ENCODE measurements around the gene ZNF839.

The ZNF839 gene

DNA sequence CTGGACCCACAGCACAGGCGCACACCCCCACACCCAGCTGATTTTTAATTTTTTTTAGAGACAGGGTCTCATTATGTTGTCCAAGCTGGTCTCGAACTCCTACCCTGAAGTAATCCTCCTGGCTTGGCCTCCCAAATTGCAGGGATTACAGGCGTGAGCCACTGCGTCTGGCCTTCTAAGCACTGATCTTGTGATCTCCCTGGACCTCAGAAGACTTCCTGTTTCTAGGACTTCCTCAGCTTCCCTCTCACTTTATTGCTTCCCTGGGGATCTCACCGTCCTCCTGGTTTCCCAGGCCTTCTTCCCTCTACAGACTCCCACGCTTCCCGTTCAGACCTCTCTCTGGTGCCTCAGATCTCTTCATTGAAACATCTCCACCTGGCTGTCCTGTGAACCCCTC, 13.8 kb downstream of the ZNF839 start:
- Mint-ChIP-seq H3K4me3 (no peak overlapping the region), H3K9me3 (no peaks in the 10 kb centered on the region), H3K4me1 (no peaks in the 10 kb centered on the region), H3K27me3 (ENCODE audit: low read depth) (no peaks in the 10 kb centered on the region), H3K27ac (no peak overlapping the region), H3K36me3 (ENCODE audit: low read depth) (peaks cover 36% of the 10 kb centered on the region)
- TF ChIP-seq, protein P1, sequence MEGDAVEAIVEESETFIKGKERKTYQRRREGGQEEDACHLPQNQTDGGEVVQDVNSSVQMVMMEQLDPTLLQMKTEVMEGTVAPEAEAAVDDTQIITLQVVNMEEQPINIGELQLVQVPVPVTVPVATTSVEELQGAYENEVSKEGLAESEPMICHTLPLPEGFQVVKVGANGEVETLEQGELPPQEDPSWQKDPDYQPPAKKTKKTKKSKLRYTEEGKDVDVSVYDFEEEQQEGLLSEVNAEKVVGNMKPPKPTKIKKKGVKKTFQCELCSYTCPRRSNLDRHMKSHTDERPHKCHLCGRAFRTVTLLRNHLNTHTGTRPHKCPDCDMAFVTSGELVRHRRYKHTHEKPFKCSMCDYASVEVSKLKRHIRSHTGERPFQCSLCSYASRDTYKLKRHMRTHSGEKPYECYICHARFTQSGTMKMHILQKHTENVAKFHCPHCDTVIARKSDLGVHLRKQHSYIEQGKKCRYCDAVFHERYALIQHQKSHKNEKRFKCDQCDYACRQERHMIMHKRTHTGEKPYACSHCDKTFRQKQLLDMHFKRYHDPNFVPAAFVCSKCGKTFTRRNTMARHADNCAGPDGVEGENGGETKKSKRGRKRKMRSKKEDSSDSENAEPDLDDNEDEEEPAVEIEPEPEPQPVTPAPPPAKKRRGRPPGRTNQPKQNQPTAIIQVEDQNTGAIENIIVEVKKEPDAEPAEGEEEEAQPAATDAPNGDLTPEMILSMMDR (IDR thresholded peaks at IDR 0.05; ENCODE audit: unreplicated experiment in 3 of 3), result no peak

DNA sequence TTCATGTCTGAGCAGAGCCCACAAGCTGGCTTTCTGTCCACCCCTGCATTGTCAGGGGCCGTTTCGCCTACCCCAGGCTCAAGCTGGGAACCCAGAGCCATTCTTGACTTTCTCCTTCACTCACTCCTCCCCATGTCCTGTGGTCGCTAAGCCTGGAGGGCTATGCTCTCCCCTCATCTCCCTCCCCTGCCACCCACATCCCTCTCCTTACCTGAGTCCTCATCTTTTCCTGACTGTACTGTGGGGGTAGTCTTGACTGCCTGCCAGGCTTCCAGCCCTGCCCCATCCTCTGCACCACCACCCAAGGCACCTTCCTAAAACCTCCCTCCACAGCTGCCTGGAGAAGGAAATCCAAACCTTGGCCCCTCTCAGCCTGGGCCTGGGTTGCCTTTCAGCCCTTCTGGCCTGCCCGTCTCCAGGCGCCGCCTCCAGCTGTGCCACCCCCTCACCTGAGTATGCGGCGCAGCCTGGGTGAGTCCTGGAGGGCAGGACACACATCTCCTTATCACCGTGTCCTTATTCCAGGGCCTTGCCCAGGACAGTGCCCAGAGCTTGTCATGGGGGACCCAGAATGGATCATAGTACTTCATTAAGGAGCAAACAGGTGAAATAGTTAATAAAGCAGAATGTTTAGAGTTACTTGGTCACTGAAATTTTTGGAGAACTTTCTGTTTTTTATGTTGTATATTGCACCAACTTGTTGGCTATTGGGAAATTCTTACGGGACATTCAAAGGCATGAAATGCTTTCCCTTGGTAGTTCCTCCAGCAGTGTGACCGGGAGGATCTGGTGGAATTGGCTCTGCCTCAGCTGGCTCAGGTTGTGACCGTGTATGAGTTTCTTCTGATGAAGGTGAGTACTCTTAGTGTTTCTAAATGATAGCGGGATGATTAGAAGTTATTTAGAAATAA, 14.5 kb downstream of the ZNF839 start:
- Mint-ChIP-seq H3K9me3 (no peaks in the 10 kb centered on the region), H3K4me3 (no peak overlapping the region), H3K4me1 (no peaks in the 10 kb centered on the region), H3K27me3 (ENCODE audit: low read depth) (no peaks in the 10 kb centered on the region), H3K36me3 (ENCODE audit: low read depth) (peaks cover 41% of the 10 kb centered on the region), H3K27ac (no peak overlapping the region)
- TF ChIP-seq, protein P1 (IDR thresholded peaks at IDR 0.05; ENCODE audit: unreplicated experiment in 3 of 3), result no peak

DNA sequence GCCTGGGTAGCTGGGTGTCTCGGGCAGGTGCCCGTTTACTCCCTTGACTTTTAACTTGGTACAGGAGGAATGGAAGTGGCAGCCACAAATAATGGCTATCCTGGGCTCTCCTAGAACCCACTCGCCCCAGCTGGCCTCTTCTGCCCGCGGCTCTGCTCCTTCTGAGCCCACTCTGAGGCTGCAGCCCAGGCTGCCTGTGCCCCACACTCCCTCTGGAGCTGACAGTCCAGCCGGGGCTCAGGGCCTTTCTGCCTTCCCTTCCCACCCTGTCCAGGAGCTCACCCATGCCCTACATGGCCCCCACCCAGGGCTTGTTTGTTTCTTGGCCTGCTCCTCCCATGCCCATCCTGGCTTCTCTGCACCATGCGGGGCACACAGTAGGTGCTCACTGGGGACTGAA, 15.6 kb downstream of the ZNF839 start:
- Mint-ChIP-seq H3K4me1 (no peaks in the 10 kb centered on the region), H3K27me3 (ENCODE audit: low read depth) (no peaks in the 10 kb centered on the region), H3K36me3 (ENCODE audit: low read depth) (peaks cover 41% of the 10 kb centered on the region)

GRCh38 chr14:102338724-102339123, 19.2 kb downstream of the ZNF839 start:
- Mint-ChIP-seq H3K27ac (no peak overlapping the region), H3K9me3 (no peaks in the 10 kb centered on the region), H3K4me1 (no peaks in the 10 kb centered on the region), H3K36me3 (ENCODE audit: low read depth) (peaks cover 46% of the 10 kb centered on the region), H3K4me3 (no peak overlapping the region), H3K27me3 (ENCODE audit: low read depth) (no peaks in the 10 kb centered on the region)
- TF ChIP-seq, protein P1 (IDR thresholded peaks at IDR 0.05; ENCODE audit: unreplicated experiment in 3 of 3), result no peak

More for the DNA sequence above, 15.6 kb downstream of the ZNF839 start:
- Mint-ChIP-seq H3K4me3 (no peak overlapping the region), H3K27ac (no peak overlapping the region), H3K9me3 (no peaks in the 10 kb centered on the region)
- TF ChIP-seq, protein P1 (IDR thresholded peaks at IDR 0.05; ENCODE audit: unreplicated experiment in 3 of 3), result no peak

GRCh38 chr14:102341566-102341965, 22.0 kb downstream of the ZNF839 start:
- Mint-ChIP-seq H3K4me3 (no peak overlapping the region), H3K36me3 (ENCODE audit: low read depth) (peaks cover 46% of the 10 kb centered on the region), H3K27ac (no peak overlapping the region), H3K4me1 (no peaks in the 10 kb centered on the region), H3K9me3 (no peaks in the 10 kb centered on the region), H3K27me3 (ENCODE audit: low read depth) (no peaks in the 10 kb centered on the region)
- TF ChIP-seq, protein P1 (IDR thresholded peaks at IDR 0.05; ENCODE audit: unreplicated experiment in 3 of 3), result no peak

GRCh38 chr14:102342238-102342637, 22.7 kb downstream of the ZNF839 start:
- H3K4me3 Mint-ChIP-seq, result no peak overlapping the region
- H3K36me3 Mint-ChIP-seq (ENCODE audit: low read depth), result peaks cover 48% of the 10 kb centered on the region
- no peaks in the 10 kb centered on the region for H3K4me1 Mint-ChIP-seq
- TF ChIP-seq, protein P1 (IDR thresholded peaks at IDR 0.05; ENCODE audit: unreplicated experiment in 3 of 3), result no peak
- H3K27ac Mint-ChIP-seq, result no peak overlapping the region
- H3K27me3 Mint-ChIP-seq (ENCODE audit: low read depth), result no peaks in the 10 kb centered on the region
- no peaks in the 10 kb centered on the region for H3K9me3 Mint-ChIP-seq

Measured in nephron (organoid).